NCI-H1105 (cell line): ENCODE measurements around the gene KIFC3.
A peak's percentile ranks its signal among the peaks of the same experiment; 100 is the strongest.
"Not testable (repeated sequence)": the region's sequence is repeated elsewhere in the genome, so short reads cannot be mapped to it uniquely, and the experiment has no call there.

ENCODE experiments used
- DNase-seq: peaks from one replicate; lab custom pipeline; 2025; lab: John Stamatoyannopoulos, UW

KIFC3 gene

DNA sequence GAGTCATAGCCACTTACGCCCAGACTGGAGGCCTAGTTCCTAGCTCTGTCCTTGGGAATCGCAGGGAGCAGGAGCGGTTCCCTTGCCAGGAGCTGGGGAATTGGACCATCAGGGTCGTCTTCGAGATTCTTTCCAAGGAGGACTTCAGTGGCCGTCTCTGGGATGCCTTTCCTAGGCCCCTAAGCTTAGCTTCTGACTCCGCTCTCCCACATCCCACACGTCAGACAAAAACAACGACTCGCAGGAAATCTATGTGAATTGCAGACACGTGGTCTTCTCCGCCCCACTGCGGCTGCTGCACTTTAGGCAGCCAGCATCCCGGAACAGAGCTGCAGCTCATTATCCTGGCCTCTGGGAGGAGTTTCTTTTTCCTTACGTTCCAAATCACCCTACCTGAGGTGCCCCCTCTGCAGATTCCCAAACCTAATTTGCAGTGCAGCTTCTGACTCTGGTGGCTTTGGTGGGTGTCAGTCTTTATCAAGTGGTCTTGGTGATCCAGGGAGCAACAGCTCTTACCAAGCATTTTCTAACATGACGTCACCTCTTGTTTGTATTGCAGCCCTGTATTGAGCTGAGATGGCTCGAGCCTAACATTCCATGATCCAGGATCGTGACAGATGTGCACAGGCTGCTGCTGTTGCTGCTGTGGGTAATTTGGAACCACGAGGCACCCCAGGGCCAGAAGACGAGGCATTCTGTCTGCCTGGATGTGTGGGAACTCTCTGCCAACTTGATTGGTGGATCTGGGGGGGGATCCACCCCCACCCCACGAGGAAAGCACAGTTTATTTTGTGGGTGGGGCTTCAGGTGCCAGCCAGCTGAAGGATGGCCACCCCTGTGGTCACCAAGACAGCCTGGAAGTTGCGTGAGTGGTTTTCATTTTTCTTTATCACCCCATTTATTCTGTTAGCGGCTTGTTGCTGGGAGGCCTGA is 65.6 kb downstream of the KIFC3 start:
- peak; percentile 14 for DNase-seq

DNA sequence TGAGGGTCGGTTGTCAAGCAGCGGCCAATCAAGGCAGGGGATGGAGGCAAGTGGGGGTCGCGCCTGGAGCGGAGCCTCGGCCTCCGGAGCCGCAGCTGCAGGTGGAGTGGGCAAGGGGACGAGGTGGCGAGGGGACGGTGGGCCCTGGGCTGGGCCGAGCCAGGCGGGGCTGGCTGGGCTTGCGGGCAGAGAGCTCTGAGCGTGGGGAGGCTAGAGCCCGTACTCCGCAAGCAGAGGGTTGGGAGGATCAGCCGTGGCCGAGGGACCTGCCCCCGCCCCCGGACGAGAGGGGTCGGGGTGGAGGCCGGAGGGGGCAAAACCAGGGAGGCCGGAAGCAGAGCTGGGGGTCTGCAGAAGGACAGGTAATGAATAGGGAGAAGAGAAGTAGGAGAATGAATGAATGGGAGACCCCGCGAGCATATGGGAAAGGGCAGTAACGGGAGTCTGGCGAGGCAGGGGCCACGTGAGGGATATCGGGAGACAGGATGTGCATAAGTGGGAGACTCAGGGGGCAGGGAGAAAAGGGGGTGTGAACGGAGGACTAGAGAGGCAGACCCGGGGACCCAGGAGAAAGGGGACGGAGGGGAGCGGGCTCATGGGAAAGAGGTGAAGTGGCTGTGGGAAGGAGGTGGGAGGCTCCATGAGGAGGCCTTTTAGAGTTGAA is 66.4 kb downstream of the KIFC3 start, which contains the start of gene KATNB1:
Gene KATNB1, plus strand, starts transcription at position 16 of the 664 bp plus-strand sequence. CDS start 1,474 bp downstream, outside the sequence.
- DNase-seq, result no peak

DNA sequence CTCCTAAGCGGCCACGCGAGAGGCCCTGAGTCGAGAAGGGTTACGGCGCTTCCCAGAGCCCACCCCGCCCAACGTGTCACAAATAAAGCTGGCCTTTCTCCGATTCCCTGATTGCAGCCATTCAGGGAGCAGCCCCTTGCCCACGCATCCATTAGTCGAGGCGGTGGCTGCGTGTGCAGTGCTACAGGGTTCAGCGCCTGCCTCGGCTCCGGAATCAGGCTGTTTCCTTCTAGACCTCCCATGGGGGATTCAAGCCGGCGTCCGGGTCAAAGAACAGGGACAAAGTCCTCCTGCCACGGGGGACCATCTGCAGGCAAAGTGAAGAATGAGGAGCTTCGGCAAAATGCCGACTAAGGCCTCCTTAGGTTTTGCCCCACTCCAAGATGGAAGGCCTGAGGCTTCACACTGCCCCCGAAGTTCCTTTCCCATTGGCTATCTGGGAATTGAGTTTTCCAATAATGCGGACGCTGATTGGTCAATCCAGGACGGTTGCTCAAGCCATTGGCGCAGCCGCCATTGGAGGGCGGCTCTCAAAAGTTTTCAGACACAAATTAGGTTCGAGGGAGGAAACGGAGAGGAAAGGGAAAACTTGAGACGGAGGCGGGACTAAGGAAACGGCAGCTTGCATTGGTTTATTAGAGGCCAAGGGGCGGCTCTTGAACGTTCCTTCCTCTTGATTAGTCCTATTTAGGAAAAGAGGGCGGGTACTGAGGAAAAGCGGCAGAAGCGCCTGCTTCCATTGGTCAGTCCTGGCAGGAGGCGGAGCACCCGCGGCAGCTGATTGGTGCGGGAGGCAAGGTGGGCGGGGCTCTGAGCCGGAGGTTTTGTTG is 67.2 kb downstream of the KIFC3 start:
- DNase-seq, result peak; percentile 96

DNA sequence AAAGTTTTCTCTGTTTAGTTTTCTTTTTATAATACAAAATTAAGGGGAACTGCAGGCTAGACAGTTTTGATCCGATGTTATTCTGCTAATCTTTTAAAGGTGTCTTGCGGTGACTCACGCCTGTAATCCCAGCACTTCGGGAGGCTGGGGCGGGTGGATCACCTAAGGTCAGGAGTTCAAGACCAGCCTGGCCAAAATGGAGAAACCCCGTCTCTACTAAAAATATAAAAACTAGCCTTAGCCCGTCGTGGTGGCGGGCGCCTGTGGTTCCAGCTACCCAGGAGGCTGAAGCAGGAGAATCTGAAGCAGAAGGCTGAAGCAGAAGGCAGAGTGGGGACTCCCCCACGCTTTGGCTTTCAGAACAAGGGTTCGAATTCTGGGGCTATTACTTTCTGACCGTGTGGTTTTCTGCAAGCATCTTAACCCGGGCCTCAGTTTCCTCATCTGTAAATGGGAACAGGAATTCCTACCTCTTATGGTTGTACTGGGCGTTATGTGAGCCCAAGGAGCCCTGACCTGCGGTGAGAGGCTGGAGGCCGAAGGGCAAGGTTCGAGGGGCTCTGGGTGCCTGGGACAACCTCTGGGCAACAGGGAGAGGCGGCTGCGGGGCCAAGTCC is 67.9 kb downstream of the KIFC3 start:
- no peak for DNase-seq

DNA sequence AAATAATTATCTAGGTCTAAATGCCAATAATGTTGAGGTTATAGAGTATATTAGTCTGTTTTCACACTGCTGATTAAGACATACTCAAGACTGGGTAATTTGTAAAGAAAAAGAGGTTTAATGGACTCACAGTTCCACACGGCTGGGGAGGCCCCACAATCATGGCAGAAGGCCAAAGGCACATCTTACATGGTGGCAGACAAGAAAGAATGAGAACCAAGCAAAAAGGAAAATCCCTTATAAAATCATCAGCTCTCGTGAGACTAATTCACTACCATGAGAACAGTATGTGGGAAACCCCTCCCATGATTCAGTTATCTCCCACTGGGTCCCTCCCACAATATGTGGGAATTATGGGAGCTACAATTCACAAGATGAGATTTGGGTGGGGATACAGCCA is 69.6 kb downstream of the KIFC3 start:
- DNase-seq, result no peak

DNA sequence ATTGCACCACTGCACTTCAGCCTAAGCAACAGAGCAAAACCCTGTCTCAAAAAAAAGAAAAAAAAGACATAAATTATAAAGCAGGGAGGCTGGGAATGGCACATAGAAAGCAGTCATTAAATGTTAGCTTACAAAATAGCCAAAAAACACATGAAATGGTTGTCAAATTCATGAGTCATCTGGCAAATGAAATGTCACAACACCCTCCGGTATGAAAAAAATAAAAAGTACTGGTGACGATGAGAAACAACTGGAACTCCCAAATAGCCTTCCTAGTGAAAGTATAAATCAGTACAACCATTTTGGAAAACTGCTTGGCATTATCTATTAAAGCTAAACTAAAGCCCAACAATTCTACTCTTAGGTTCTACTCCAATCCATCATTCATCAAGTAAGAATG is 70.3 kb downstream of the KIFC3 start:
- DNase-seq, result no peak

DNA sequence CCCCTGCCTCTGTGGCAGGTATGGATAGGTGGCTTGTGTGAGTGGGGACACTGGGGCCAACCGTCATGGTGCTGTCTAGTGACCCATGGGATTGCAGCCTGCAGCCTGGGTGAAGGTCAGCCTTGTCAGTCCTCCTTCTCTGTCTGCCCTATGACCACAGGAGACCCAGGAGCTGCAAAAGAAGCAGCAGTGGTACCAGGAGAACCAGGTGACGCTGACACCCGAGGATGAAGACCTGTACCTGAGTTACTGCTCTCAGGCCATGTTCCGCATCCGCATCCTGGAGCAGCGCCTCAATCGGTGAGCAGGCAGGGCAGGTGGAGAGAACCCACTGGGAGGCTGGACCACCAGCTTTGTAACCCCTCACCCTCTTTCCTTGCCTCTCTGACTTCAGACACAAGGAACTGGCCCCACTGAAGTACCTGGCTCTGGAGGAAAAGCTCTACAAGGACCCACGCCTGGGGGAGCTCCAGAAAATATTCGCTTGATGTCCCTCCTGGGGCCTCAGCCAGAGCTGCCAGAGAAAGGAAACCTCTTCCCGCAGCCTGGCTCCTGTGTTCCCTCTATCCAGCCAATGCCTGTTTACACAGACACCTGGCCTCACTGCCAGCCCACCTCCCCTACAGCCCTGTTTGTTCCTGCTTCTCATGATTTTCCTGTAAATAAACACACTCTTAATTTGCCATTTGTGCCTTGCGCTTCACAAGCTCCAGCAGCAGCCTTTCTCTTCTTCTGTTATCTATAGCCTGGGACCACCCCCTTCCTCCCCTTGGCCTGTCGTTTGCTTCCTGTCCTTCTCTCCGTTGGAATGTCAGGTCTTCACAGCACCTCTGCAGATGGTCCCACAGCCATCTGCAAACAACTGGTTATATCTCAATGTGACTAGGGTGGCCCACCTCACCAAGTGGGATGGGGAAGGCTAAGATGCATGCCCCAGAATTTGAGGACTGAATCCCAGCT is 71.2 kb downstream of the KIFC3 start:
- no peak for DNase-seq

DNA sequence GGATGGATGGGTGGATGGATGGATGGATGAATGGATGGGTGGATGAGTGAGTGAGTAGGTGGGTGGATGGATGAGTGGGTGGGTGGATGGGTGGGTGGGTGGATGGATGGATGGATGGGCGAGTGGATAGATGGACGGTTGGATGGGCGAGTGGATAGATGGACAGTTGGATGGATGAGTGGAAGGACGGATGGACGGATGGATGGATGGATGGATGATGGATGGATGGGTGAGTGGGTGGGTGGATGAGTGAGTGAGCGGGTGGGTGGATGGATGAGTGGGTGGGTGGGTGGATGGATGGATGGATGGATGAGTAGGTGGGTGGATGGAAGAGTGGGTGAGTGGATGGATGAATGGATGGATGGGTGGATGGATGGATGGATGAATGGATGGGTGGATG is 72.4 kb downstream of the KIFC3 start:
- DNase-seq, result not testable (repeated sequence)

DNA sequence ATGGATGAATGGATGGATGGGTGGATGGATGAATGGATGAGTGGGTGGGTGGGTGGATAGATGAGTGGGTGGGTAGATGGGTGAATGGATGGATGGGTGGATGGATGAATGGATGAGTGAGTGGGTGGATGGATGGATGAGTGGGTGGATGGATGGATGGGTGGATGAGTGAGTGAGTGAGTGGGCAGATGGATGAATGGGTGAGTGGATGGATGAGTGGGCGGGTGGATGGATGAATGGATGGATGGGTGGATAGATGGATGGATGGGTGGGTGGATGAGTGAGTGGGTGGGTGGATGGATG is 73.2 kb downstream of the KIFC3 start:
- DNase-seq, result no peak

DNA sequence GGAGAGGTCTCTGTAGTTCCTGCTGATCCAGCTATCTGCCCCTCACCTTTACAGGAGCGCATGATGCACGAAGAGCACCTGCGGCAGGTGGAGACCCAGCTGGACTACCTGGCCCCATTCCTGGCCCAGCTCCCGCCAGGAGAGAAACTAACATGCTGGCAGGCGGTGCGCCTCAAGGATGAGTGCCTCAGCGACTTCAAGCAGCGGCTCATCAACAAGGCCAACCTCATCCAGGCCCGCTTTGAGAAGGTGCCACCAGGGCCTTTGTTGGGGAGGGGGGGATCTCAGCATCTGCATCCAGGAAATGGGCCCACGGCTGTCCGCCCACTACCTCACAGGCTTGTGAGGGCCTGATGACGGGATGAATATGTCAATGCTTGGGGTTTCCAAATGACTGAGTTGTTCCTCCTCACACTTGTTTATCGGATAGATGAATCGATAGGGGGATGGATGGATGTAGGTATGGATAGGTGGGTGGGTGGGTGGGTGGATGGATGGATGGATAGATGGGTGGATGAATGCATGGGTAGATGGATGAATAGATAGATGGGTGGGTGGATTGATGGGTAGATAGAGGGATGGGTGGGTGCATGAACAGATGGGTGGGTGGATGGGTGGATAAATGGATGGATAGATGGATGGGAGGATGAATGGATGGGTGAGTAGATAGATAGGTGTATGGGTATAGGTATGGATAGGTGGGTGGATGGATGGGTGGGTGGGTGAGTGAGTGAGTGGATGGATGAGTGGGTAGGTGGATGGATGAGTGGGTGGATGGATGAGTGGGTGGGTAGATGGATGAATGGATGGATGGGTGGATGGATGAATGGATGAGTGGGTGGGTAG is 73.7 kb downstream of the KIFC3 start:
- no peak for DNase-seq

DNA sequence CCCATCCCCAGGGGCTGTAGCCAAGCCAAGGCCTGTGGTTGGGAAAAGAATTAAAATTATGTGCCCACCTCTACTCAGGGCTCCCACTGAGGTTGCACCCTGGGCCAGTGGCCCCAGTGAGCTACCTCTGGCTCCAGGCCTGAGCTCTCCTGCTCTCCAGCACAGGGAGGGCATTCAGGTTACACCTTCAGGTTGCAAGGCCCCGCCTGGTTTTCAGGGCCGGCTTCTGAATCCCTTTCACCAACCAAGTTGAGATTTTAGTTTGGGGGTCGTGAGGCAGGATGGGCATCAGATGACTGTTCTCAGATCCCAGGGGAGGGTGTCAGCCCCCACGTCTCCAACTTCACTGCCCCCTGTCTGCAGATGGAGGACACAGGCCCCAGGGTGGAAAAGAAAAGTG is 74.7 kb downstream of the KIFC3 start:
- DNase-seq, result no peak

DNA sequence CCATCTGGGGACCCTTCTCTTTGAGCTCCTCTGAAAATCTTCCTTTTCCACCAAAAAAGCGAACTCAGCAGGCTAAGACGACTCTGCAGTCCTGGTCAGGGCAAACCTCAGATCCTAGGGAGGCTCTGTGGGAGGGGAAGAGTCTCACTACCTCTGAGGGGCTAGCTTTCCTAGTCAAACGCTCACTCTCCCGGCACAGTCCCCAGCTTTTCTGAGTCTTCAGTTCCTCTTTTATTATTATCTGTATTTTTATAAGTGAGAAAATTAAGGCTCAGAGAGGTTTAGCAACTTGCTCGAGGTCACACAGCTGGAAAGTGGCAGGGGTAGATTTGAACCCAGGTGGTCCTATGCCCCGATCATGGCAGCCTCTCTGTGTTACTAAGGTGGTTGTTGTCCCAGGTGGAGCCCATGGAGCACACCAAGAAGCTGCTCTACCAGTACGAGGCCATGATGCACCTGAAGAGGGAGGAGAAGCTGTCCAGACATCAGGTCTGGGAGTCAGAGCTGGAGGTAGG is 75.8 kb downstream of the KIFC3 start:
- DNase-seq, result no peak

DNA sequence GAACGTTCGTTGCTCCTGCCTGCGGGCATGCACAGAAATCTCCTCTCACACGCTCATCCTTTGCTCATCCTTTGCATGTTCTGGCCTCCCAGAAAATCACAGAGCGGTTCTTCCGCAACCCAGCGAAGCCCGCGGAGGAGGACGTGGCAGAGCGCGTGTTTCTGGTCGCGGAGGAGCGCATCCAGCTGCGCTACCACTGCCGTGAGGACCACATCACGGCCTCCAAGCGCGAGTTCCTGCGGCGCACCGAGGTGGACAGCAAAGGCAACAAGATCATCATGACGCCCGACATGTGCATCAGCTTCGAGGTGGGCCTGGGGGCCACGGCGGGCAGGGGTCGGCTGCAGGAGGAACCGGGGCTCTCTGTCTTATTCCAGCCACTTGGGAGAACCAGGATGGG is 76.3 kb downstream of the KIFC3 start:
- no peak for DNase-seq

DNA sequence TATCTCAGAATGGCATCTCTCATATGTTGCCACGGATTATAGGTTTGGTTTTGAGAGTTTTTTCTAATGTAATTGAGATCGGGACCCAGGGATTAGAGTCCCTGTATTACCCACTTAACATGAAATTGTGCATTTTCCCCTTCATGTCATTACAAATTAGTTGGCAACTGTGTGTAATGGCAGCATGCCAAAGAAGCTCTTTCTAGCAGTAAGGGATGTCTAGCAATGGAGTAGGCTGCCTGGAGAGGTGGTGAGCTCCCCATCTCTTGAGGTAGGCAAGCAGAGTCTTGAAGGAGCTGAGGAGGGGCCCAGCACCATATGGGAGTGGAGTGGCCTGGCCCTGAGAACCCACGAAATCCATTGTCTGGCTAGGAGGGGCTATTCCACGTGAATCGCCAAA is 76.7 kb downstream of the KIFC3 start:
- no peak for DNase-seq

DNA sequence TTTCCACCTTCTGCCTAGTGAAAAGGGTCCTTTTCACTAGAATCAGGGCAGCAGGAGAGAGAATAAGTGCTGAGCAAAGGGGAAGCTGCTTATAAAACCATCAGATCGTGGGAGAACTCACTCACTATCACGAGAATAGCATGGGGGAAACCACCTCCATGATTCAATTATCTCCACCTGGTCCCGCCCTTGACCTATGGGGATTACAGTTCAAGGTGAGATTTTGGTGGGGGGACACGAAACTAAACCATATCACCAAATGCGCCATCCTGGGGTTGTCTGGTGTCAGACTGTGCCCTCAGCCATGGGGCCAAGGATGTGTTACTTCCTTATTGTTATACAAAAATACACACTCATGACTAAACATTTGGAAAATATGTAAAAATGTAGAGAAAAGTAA is 77.1 kb downstream of the KIFC3 start:
- DNase-seq, result no peak

DNA sequence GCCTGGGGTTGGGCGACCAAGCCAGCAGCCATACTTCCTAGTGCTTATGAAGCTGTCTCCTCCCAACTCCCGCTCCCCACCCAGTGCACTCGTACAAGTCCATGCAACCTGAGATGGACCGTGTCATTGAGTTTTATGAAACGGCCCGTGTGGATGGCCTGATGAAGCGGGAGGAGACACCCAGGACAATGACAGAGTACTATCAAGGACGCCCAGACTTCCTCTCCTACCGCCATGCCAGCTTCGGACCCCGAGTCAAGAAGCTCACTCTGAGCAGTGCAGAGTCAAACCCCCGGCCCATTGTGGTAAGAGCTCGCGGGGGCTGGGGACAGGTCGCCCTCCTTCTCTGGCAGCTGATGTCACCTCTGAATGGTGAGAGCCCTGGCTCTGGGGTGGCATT is 77.8 kb downstream of the KIFC3 start:
- no peak for DNase-seq

DNA sequence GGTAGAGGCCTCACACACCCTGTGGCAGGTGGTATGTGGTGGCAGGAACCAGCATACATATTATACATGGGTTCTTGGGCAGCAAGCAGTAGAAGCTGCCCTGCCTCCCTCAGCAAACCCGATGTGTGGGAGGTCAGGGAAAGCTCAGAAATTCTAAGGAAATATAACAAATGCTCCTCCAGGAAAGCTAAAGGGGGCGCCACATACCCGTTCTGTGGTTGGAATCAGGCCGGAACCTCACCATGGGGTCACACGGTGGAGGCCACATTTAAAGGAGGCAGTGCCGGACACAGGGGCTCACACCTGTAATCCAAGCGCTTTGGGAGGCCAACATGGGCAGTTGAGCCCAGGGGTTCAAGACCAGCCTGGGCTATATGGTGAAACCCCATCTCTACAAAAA is 79.1 kb downstream of the KIFC3 start:
- no peak for DNase-seq

DNA sequence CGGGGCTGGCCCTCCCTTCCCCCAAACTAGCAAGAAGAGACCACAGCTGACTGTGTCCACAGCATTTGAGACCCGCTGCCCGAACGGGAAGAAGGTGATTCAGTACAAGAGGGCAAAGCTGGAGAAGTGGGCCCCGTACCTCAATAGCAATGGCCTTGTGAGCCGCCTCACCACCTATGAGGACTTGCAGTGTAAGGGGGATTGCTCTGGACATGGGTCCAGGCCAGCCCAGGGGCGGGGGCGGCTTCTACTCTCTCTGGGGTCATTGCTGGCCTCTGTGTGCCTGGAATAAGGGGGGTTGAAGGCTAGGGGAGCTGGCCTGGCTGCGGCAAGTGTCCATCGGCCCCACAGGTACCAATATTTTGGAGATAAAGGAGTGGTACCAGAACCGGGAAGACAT is 79.6 kb downstream of the KIFC3 start:
- DNase-seq, result no peak

DNA sequence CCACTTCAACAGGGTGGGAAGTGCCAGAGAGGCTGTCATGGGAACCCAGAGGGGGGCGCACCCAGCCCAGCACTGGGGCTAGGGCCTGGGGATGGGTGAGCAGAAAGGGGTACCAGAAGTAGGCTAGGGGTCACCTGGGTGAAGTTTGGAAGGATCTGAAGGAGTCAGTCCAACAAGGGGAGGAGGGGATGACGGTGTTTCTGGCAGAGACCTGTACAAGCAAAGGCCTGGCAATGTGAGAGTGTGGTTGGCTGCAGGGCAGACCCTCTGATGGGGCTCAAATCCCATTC is 80.1 kb downstream of the KIFC3 start:
- no peak for DNase-seq
